ENCODE results near the gene ESRRA.

Gene ESRRA

DNA sequence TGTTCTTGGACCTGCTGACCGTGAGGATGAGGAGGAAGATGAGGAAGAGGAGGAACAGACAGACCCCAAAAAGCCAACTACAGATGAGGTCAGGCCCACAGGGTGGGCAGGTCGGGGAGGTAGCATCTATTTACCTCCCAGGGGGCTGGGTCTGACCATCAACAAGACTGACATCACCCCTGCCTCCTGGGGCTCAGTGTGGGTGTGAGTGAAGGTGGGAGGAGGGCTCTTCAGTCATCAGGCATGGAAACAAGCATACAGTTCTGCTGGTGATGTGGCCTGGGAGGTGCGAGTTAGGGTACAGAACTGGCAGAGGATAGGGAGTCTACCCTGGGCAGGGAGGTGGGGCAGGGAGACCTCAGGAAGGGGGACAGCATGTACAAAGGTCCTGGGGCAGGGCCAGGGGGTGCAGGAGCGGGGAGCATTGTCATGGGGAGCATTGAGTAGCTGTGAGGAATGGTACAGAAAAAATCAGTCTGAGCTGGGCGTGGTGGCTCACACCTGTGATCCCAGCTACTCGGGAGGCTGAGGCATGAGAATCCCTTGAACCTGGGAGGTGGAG lies 45.1 kb upstream of the ESRRA start:
- TF ChIP-seq CTCF (IDR thresholded peaks at IDR 0.05), result no peak
- Mint-ChIP-seq H3K27ac (peak overlapping the region; percentile 89), H3K4me3 (no peak overlapping the region), H3K36me3 (ENCODE audit: low read depth) (peaks cover 21% of the 10 kb centered on the region), H3K9me3 (no peaks in the 10 kb centered on the region), H3K27me3 (ENCODE audit: low read depth, poor library complexity) (peaks cover 2% of the 10 kb centered on the region), H3K4me1 (peaks cover 30% of the 10 kb centered on the region)
- DNase-seq, result no peak

DNA sequence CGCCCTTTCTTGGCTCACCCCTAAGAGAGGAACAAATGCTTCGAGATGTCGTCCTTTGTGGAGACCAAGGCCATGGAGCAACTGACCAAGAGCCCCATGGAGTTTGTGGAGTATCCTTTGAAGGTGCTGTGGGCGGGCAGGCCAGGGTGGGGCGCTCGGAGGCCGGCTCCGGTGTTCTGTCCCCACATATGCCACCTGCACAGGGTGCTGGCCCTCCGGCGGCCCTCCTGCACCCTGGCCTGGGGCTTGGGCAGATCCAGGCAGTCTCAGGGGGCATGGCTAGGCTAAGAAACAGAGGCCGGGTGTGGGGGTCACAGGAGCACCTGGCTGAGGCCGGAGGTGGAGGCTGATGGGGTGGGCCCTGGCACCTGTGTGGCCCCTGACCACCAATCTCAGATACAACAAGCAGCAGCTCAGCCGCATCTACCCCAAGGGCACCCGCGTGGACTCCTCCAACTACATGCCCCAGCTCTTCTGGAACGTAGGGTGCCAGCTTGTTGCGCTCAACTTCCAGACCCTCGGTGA lies 43.7 kb upstream of the ESRRA start:
- no peaks in the 10 kb centered on the region for H3K9me3 Mint-ChIP-seq

DNA sequence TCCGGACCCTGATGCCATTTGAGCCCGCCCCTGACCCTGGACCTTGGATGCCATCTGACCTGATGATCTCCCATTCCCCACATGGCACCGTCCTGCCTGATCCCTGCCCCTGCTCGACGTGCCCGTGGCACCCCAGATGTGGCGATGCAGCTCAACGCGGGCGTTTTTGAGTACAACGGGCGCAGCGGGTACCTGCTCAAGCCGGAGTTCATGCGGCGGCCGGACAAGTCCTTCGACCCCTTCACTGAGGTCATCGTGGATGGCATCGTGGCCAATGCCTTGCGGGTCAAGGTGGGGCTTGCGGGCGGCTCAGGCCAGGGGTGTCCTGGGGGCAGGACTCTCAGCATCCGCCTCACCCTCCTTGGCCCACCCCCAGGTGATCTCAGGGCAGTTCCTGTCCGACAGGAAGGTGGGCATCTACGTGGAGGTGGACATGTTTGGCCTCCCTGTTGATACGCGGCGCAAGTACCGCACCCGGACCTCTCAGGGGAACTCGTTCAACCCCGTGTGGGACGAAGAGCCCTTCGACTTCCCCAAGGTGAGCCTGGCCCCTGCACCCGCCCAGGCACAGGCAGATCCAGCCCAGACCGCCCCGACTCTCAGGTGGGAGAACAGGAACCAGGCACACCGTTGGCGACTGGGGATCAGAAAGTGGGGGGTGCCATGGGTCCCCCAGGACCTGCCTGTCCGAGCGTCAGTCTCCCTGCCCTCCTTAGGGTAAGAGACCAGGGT lies 42.9 kb upstream of the ESRRA start:
- H3K4me3 Mint-ChIP-seq, result no peak overlapping the region
- H3K27ac Mint-ChIP-seq, result no peak overlapping the region
- no peak for TF ChIP-seq CTCF (IDR thresholded peaks at IDR 0.05)
- H3K9me3 Mint-ChIP-seq, result no peaks in the 10 kb centered on the region
- peaks cover 21% of the 10 kb centered on the region for H3K36me3 Mint-ChIP-seq (ENCODE audit: low read depth)
- H3K27me3 Mint-ChIP-seq (ENCODE audit: low read depth, poor library complexity), result peaks cover 2% of the 10 kb centered on the region
- DNase-seq, result no peak
- H3K4me1 Mint-ChIP-seq, result peaks cover 27% of the 10 kb centered on the region

More for the DNA sequence above, 43.7 kb upstream of the ESRRA start:
- TF ChIP-seq CTCF (IDR thresholded peaks at IDR 0.05), result no peak
- H3K27ac Mint-ChIP-seq, result no peak overlapping the region
- no peak for DNase-seq
- no peak overlapping the region for H3K4me3 Mint-ChIP-seq
- peaks cover 27% of the 10 kb centered on the region for H3K4me1 Mint-ChIP-seq
- peaks cover 21% of the 10 kb centered on the region for H3K36me3 Mint-ChIP-seq (ENCODE audit: low read depth)
- H3K27me3 Mint-ChIP-seq (ENCODE audit: low read depth, poor library complexity), result peaks cover 2% of the 10 kb centered on the region

DNA sequence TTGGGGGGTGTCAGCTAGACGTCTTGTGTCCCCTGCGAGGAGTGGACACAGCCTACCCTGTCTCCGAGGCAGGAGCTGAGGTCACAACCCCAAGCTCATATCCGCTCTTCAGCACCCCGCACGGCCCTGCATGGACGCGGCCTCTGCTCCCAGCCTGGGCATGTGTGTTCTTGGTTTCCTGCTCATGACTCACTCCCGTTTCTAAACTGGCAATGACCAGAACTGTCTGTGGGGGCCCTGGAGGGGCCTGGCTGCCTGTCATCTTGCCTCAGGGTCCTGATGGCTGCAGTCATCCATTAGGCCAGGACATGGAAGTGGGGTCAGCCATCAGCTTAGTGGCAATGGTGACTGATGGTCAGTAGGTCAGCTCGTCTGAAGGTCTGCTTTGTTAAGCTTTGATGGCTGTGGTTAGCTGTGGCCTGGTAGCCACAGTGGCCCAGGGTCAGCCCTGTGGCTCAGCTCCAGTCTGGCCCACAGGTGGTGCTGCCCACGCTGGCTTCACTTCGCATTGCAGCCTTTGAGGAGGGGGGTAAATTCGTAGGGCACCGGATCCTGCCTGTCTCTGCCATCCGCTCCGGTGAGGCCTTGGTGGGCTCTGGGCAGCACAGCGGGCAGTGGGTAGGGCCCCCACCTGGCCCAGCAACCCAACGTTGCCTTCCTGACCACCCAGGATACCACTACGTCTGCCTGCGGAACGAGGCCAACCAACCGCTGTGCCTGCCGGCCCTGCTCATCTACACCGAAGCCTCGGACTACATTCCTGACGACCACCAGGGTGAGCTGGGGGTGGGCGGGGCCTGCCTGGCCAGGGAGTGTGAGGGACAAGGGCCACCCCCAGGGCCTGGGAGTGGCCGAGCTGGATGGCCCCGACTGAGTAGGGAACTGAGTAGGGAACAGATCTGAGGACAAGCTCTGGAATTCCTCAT lies 42.0 kb upstream of the ESRRA start:
- Mint-ChIP-seq H3K27ac (peak overlapping the region; percentile 59), H3K36me3 (ENCODE audit: low read depth) (peaks cover 16% of the 10 kb centered on the region), H3K9me3 (no peaks in the 10 kb centered on the region), H3K27me3 (ENCODE audit: low read depth, poor library complexity) (peaks cover 2% of the 10 kb centered on the region), H3K4me1 (peaks cover 35% of the 10 kb centered on the region), H3K4me3 (no peak overlapping the region)
- TF ChIP-seq CTCF (IDR thresholded peaks at IDR 0.05), result no peak
- DNase-seq, result peak; percentile 60

- H3K36me3 Mint-ChIP-seq (ENCODE audit: low read depth), result peaks cover 16% of the 10 kb centered on the region
- H3K9me3 Mint-ChIP-seq, result no peaks in the 10 kb centered on the region
- peaks cover 42% of the 10 kb centered on the region for H3K4me1 Mint-ChIP-seq
- DNase-seq, result no peak
- TF ChIP-seq CTCF (IDR thresholded peaks at IDR 0.05), result no peak
- peaks cover 2% of the 10 kb centered on the region for H3K27me3 Mint-ChIP-seq (ENCODE audit: low read depth, poor library complexity)
- H3K27ac Mint-ChIP-seq, result peak overlapping the region; percentile 88
- H3K4me3 Mint-ChIP-seq, result no peak overlapping the region
Observed at GRCh38 chr11:64263947-64264317, 41.4 kb upstream of the ESRRA start.

All from nephron progenitor cell (in vitro differentiated cells).